C4-2B (cell line): Measurements from ENCODE around the gene SRPRA.
"Not testable (repeated sequence)": the region's sequence is repeated elsewhere in the genome, so short reads cannot be mapped to it uniquely, and the experiment has no call there.

ENCODE experiments used
- H3K27ac ChIP-seq: fragments of 450-650 bp; 2 replicates; pipeline ENCODE4 v1.5.1; 2017
- ZFX ChIP-seq: fragments of 450-650 bp; IDR thresholded peaks from 2 replicates; pipeline ENCODE4 v1.6.1; 2017
- TF ChIP-seq, protein P1 (sequence below): fragments of 450-650 bp; conservative IDR thresholded peaks from 2 replicates; pipeline ENCODE4 v1.5.1; 2017; ENCODE audit warnings: mild to moderate bottlenecking

The SRPRA gene

DNA sequence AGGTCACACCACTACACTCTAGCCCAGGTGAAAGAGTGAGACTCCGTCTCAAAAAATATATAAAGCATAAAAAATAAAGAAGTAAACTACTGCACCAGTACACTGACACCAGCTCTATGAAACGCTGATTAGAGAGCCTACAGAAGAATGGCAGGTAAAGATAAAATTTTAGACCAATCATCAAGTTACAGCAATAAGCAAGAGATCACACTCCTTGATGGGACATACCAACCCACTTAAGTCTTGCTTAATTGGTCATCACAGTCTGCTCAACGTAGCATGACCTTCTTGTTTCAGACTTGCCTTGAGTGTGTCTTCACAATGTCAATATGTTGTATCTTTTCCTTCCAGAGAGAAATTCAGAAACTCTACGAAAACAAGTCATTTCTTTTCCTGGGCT, 12.5 kb downstream of the SRPRA start:
- no peak overlapping the region for H3K27ac ChIP-seq
- no peak for TF ChIP-seq ZFX

DNA sequence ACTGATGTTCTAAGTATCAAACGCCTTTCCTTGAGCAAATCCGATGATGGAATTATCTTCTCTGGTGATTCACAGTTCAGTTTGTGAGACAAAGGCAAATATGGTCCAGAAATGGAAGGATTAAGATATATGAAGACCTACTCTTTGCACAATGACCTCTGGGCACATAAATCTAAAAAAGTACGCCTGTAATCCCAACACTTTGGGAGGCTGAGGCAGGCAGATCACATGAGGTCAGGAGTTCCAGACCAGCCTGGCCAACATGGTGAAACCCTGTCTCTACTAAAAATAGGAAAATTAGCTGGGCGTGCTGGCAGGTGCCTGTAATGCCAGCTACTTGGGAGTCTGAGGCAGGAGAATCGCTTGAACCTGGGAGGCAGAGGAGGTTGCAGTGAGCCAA, 13.2 kb downstream of the SRPRA start:
- H3K27ac ChIP-seq: not testable (repeated sequence)

DNA sequence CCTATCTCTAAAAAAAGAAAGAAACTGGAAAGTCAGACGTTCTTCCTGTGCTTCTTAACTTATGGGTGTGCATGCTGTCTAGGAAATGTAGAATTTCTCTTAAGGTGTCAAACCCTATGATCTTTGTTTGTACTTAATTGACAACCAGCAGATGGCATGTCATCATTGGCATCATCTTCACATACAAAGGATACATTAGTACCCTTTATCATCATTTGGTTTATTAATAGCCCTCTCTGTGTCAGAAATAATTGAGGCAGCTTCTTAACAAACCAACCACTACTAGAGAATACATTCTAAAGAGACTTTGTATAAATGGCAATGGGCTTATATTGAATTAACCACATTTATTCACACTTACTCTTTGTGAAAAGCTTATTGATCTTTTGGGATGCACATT, 13.9 kb downstream of the SRPRA start:
- H3K27ac ChIP-seq: no peak overlapping the region
- TF ChIP-seq ZFX: no peak
- TF ChIP-seq, protein P1, sequence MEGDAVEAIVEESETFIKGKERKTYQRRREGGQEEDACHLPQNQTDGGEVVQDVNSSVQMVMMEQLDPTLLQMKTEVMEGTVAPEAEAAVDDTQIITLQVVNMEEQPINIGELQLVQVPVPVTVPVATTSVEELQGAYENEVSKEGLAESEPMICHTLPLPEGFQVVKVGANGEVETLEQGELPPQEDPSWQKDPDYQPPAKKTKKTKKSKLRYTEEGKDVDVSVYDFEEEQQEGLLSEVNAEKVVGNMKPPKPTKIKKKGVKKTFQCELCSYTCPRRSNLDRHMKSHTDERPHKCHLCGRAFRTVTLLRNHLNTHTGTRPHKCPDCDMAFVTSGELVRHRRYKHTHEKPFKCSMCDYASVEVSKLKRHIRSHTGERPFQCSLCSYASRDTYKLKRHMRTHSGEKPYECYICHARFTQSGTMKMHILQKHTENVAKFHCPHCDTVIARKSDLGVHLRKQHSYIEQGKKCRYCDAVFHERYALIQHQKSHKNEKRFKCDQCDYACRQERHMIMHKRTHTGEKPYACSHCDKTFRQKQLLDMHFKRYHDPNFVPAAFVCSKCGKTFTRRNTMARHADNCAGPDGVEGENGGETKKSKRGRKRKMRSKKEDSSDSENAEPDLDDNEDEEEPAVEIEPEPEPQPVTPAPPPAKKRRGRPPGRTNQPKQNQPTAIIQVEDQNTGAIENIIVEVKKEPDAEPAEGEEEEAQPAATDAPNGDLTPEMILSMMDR: no peak

DNA sequence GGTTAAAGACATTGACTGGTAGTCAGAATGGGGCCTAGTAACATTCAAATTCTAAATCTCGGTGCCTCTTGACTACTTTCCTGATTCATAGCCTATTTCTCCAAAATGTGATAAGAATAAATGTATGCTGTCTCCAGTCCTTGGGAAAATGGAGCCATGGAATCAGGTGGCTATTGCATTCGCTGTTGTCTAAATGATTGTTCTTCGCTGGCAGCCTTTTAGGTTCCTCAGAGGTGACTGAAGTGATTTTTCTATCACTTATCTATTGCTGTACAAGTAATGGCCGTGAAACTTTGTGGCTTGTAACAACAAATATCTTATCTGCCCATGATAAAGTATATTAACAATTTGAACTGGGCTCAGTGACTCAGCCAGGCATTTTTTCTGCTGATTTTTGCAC, 15.4 kb downstream of the SRPRA start:
- H3K27ac ChIP-seq: no peak overlapping the region

DNA sequence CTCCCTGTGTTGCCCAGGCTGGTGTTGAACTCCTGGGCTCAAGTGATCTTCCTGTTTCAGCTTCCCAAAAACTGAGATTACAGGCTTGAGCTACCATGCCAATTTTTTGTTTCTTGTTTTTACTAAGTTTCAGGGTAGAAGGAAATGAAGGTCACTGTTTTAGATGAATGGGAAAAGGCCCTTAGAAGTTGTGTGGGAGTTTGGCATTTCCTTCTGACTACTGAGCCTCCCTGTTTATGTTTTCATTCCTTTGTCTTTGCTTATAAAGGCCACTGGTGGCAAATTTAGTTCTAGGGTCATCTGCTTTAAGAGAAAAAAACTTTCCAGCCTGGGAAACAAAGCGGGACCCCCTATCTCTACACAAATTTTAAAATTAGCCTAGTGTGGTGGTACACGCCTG, 22.1 kb downstream of the SRPRA start:
- TF ChIP-seq ZFX: no peak
- TF ChIP-seq, protein P1: no peak
- H3K27ac ChIP-seq: no peak overlapping the region

More for the DNA sequence above, 15.4 kb downstream of the SRPRA start:
- TF ChIP-seq, protein P1: no peak
- no peak for TF ChIP-seq ZFX

DNA sequence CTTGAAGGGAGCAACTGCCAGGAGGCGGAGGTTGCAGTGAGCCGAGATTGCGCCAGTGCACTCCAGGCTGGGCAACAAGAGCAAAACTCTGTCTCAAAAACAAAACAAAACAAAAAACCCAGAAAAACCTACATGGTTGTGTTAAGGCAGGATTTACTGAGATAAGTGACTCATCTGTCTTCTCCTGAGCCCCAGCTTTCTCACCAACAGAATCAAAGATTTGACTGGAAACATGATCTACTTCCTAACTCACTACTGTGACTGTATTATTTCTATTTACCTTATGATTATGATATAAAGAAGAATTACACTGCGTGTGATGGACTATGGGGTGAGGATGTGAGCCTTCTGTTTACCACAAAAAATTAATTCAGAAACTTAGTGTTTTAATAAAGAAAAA, 35.3 kb downstream of the SRPRA start:
- TF ChIP-seq, protein P1: no peak
- no peak for TF ChIP-seq ZFX
- H3K27ac ChIP-seq: no peak overlapping the region

DNA sequence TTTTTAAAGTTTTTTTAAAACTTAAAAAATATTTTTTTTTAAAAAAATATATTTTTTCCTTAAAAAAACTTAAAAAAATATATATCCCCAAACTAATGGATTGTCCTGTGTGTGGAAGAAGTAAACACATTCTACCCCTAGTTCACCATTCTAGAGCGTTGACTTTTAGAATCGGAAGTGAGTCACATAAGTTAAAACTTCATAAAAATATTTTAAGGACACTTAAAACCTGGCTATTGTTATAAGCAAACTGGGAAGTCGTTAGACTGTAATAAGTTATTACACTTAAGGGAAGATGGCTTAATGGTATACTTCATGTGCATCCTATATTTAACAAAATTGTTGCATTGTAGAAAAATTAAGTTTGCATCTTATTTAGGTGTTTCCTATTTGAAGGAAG, 36.0 kb downstream of the SRPRA start:
- H3K27ac ChIP-seq: no peak overlapping the region
- TF ChIP-seq ZFX: no peak
- TF ChIP-seq, protein P1: no peak

DNA sequence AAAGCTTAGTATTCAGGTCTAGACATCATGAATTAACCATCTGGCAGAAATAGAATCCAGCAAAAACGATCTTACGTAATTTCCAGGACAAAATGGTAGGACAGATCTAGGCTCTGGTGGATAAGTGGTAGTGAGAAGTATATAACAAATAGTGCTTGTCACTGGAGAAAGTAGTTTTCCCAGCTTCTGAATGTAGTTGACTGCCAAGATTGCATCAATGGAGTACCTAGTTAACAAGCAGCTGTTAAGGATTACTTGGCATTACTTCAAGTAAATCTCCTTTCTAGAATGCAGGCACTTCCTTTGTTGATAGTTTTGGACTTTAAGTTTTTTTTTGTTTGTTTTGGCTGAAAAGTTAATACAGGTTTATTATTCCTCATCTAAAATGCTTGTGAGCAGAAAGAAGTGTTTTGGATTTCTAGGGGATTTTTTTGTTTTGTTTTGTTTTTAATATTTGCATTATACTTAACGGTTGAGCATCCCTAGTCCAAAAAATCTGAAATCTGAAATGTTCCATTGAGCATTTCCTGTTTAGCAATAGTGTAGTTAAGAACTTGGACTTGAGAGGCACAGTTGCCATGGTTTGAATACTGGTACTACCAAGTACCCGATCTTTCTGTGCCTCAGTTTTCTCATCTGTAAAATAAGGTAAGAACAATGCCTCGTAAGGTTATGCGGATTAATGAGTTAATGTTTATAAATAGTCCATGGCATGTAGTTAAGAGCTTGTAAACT, 36.8 kb downstream of the SRPRA start:
- H3K27ac ChIP-seq: no peak overlapping the region
- TF ChIP-seq ZFX: no peak
- TF ChIP-seq, protein P1: no peak
